HCEC 1CT (cell line): ENCODE results near the gene AKR1E2.

Experiments
- DNase-seq: peaks from one replicate; pipeline ENCODE4 v3.0.0-alpha.2; 2017

Gene AKR1E2

DNA sequence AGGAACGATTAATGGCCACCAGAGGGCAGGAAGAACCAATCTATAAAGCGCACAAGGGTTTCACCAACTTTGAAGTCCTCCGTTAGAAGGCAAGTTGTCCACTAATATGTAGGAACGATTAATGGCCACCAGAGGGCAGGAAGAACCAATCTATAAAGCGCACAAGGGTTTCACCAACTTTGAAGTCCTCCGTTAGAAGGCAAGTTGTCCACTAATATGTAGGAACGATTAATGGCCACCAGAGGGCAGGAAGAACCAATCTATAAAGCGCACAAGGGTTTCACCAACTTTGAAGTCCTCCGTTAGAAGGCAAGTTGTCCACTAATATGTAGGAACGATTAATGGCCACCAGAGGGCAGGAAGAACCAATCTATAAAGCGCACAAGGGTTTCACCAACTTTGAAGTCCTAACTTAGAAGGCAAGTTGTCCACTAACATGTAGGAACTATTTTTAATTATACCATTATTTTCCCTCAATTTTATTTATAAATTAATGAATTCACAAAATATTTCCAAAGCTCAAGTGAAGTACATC, 10.3 kb upstream of the AKR1E2 start:
- peak; percentile 28 for DNase-seq

DNA sequence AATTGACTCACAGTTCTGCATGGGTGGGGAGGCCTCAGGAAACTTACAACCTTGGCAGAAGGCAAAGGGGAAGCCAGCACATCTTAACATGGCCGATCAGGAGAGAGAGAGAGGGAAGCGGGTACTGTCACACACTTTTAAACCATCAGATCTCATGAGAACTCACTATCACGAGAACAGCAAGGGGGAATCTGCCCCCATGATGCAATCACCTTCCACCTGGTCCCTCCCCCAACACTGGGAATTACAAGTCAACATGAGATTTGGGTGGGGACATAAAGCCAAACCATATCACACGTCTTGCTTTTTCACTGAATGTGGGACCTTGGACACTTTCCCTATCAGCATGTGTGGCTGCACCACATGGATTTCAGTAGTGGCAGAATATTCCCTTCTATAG, 9.0 kb upstream of the AKR1E2 start:
- DNase-seq = no peak

DNA sequence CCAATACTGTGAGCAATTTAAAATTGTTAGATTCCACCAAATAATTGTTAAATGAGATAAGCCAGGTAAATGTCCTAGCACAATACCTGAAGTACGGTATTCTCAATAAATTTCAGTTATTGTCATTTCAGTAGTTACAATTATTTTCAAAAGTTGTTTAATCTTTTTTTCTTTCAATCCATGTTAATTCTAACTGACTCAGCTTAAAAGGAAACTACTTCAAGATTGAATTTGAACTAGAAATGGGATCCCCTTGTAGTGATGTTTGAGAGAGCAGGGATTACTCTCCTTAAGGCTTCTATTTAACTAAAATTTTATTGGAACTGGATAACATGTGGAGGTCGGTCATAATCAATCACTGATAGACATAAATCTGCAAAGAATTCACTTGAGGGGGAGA, 6.9 kb upstream of the AKR1E2 start:
- DNase-seq = no peak

- no peak for DNase-seq
Observed at GRCh38 chr10:4819707-4820106, 6.3 kb upstream of the AKR1E2 start.

GRCh38 chr10:4820804-4821401, 5.1 kb upstream of the AKR1E2 start:
- no peak for DNase-seq

GRCh38 chr10:4822208-4822607, 3.8 kb upstream of the AKR1E2 start:
- no peak for DNase-seq

DNA sequence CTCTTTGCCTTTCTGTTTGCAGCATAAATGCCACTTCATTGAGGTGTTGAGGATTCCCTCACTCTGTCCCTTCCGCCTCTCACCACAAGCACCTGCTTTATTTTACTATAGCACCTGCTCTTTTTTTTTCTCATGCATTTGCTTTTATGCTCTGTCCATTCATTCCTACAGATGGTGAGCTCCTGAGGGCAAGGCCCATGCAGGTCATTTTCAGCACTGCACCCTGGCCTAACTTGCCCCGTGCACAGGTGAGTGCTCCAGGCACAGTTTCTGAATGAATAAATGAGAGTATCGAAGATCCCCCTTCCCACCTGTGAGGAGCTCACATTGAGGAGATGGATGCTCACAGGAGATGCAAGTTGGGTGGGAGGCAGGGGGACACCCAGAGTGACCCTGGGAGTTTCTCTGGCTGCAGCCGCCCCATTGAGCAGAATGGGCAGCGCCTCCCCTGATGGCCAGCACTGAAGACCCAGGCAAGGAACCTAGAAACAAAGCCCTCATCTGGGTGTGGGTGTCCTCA, 1.2 kb upstream of the AKR1E2 start:
- DNase-seq = no peak

DNA sequence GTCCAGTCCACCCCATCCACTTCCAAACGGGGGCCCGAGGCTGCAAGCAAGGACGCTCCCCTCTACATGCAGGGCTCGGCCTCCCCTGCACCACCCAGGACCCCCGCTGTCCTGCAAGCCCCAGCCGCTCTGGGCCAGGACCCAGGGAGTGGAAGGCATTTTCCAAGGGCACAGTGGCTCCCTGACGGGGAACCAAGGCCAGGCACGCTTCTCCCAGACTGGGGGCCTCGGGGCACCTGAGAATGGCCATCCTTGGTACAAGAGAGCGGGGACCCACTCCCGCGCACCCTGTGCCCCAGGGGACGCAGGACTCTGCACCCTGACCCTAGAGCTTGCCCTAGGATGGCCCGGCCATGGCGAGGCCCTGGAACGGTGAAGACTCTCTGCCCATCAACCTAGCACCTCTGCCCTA, 545 bp upstream of the AKR1E2 start:
- no peak for DNase-seq

DNA sequence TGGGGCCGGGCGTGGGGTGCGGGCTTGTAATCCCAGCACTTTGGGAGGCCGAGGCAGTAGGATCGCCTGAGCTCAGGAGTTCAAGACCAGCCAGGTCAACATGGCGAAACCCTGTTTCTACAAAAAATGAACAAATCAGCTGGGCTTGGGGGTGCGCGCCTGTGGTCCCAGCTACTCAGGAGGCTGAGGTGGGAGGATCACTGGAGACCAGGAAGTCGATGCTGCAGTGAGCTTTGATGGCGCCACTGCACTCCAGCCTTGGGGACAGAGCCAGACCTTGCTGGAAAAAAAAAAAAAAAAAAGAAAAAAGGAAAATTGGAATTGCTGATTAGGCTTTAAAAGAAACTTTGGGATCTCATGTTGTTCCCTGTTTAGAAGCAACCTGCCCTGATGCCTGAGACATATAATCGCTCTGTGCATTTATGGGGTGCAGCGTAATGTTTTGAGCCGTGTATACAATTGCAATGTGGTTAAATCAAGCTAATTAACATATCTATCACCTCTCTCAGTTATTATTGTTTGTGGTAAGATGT, 851 bp downstream of the AKR1E2 start:
- DNase-seq = no peak

- no peak for DNase-seq
Observed at GRCh38 chr10:4828005-4828404, 2.0 kb downstream of the AKR1E2 start.

GRCh38 chr10:4830551-4830950, 4.5 kb downstream of the AKR1E2 start:
- DNase-seq = no peak

DNA sequence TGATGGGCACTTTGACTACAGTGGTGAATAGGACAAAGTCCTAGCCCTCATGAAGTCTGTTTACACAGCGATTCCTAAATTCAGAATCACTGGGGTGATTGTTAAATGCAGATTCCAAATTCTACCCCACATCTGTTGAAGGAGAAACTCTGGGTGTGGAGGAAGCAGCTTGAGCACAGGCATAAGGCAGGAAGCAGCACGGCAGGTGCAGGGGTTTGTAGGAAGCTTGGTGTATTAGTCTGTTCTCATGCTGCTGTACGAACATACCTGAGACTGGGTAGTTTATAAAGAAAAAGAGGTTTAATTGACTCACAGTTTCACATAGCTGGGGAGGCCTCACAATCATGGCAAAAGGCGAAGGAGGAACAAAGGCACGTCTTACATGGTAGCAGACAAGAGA, 5.1 kb downstream of the AKR1E2 start:
- DNase-seq = no peak

- no peak for DNase-seq
Observed at GRCh38 chr10:4833286-4833685, 7.3 kb downstream of the AKR1E2 start.

- DNase-seq = no peak
Observed at GRCh38 chr10:4834898-4835405, 8.9 kb downstream of the AKR1E2 start.

GRCh38 chr10:4835494-4835918, 9.5 kb downstream of the AKR1E2 start:
- no peak for DNase-seq

DNA sequence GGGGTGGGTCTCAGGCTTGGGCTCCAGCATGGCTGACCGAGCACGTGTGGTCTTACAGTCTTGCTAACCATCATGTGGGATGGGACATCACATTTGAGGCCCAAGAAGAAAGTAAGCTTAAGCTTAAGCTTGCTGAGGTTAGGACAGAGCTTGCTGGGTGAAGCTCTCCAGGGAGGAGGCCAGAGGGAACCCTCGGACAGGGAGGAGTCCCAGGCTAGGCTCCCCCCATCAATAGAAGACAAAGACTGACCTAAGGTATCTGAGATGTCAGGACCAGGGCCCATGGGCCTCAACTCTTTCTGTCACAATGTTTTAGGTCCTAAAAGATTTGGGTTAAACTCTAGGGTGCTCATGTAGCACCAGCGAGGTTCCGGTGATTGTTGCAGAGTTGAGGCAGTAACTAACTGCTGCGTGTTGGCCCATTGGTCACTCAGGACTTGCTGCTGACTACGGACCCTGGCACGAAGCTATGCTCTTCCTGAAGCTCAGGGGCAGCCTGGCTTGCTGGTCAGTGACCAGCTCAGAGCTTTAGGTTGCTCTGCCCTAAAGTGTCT, 10.5 kb downstream of the AKR1E2 start:
- DNase-seq = no peak

DNA sequence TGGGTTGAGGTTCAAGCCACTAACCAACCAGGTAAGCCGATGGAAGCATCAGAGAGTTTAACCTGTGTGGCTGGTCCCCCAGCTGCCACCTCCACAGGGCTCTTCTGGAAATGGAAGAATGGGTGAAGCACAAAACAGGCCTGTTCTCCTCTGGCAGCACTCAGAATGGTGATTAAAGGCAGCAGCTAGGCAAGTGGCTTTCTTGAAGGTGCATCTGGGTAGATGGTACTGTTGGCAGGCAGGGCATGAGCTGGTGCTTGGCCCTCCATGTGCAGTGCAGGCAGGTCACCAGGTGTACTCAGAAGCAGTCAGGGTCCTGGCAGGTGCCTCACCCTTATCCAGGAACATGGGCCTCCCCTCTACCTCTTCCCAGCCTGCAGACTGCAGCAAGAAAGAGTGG, 11.5 kb downstream of the AKR1E2 start:
- no peak for DNase-seq

DNA sequence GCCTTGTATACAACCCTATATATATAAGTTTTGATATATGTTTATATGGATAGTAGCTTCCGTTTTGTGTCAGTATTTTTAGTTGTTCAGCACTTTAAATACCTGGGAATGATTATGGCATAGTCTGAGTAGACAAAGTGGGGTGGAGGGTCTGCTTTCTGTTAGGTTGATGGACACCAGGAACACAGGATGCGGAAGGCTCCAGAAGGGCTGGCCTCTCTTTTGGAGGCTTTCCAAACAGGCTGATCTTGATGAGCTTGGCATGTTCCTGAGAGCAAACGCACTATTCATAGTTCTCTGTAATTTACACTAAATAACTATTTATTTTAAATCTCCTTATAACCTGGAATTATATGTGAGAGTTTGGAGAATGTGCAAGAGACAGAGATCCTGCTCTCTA, 12.7 kb downstream of the AKR1E2 start:
- no peak for DNase-seq

- DNase-seq = no peak
Observed at GRCh38 chr10:4839353-4839752, 13.3 kb downstream of the AKR1E2 start.

DNA sequence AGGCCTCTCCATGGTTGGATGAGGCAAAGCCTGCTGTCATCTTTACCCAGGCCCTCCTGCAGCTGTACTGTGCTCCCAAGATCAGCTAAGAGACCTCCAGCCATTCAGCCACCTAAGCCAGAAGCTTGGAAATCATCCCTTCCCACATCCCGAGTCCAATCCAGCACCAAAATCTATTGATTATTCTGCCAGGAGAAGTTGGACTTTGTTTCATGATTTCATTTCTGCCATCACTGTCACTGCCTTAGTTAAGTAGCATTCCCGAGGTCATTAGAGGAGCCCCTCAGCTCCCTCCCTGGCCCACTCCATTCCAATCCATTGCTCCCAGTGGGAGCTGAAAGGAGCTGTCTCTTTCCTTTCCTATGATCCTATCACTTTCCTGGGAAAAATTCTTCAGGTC, 14.1 kb downstream of the AKR1E2 start:
- DNase-seq = no peak

DNA sequence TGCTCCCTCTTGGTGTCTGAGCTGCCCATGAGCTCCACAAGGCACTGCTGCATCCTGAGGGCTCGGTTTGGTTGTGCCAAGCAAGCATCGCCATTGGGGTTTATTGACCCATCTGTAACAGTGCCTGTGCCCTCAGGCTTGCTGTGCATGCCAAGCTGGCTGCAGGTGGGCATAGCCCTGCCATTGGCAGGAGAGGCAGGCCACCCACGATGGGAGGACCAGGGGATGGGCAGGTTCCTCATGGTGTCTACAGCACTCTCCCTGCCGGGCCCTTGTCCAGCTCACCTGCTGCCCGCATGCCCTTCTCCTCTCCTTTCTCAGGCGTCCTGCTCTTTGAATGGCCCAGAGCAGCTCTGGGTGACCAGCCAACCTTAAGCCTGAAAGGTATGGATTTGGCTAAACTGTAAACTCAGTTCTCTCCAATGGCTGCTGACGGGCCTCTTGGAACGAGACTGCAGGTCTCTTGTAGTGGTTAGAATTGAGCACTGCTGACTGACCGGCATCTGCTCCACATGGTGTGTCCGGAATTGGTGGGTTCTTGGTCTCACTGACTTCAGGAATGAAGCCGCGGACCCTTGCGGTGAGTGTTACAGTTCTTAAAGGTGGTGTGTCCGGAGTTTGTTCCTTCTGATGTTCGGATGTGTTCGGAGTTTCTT, 17.6 kb downstream of the AKR1E2 start:
- DNase-seq = no peak

DNA sequence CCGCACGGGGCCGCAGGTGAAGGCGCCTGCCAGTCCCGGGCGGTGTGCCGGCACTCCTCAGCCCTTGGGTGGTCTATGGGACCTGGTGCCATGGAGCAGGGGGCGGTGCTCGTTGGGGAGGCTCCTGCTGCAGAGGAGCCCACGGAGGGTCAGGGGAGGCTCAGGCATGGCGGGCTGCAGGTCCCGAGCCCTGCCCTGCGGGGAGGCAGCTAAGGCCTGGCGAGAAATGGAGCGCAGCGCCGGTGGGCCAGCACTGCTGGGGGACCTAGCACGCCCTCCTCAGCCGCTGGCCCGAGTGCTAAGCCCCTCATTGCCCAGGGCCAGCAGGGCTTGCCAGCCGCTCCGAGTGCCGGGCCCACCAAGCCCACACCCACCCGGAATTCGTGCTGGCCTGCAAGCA, 18.9 kb downstream of the AKR1E2 start:
- DNase-seq = no peak

DNA sequence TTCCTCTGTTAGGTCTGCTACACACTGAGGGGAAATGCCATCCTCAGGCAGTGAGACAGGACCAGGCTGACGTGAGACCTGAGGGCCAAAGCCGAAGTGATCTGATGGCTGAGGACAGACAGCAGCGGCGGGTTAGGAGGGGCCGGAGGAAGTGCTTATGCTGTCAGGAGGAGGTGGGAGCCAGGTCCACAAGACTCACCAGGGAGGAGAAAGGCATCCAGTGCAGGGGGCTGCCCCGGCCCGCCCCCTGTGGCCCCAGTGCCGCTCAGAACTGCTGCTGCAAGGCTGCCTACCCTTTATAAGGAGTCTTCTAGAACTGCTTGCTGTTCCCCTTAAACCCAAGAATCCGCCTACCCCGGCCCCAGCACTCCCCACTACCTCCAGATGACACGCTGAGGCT, 19.8 kb downstream of the AKR1E2 start:
- DNase-seq = no peak

GRCh38 chr10:4846775-4847174, 20.8 kb downstream of the AKR1E2 start:
- DNase-seq = no peak
